ENCODE results near the gene NEXMIF. TPM values are rescaled to one million over a fixed set of nuclear protein-coding genes. Genes with fewer than 3 reads are reported as not detected.
"Not testable (repeated sequence)": the region's sequence is repeated elsewhere in the genome, so short reads cannot be mapped to it uniquely, and the experiment has no call there.

The NEXMIF gene
- total RNA-seq, 1 donor from 2014 or later = 0.53 TPM

- Mint-ChIP-seq H3K9me3 (no peaks in the 10 kb centered on the region), H3K4me1 (no peaks in the 10 kb centered on the region), H3K36me3 (ENCODE audit: low read depth) (no peaks in the 10 kb centered on the region), H3K27ac (no peak overlapping the region), H3K27me3 (no peaks in the 10 kb centered on the region), H3K4me3 (no peak overlapping the region)
- TF ChIP-seq, protein P1, sequence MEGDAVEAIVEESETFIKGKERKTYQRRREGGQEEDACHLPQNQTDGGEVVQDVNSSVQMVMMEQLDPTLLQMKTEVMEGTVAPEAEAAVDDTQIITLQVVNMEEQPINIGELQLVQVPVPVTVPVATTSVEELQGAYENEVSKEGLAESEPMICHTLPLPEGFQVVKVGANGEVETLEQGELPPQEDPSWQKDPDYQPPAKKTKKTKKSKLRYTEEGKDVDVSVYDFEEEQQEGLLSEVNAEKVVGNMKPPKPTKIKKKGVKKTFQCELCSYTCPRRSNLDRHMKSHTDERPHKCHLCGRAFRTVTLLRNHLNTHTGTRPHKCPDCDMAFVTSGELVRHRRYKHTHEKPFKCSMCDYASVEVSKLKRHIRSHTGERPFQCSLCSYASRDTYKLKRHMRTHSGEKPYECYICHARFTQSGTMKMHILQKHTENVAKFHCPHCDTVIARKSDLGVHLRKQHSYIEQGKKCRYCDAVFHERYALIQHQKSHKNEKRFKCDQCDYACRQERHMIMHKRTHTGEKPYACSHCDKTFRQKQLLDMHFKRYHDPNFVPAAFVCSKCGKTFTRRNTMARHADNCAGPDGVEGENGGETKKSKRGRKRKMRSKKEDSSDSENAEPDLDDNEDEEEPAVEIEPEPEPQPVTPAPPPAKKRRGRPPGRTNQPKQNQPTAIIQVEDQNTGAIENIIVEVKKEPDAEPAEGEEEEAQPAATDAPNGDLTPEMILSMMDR (IDR thresholded peaks at IDR 0.05) = no peak
- ChIA-PET CTCF (no interaction called here), POLR2A (no interaction called here)
- DNase-seq (no peak), ATAC-seq (ENCODE audit: low read depth) (no peak)
- intact Hi-C loops (cut with micrococcal nuclease) = no loop called here
Observed at GRCh38 chrX:74774988-74775387, 150.3 kb downstream of the NEXMIF start.

- no peak for DNase-seq
- CTCF ChIA-PET = no interaction called here
- Mint-ChIP-seq H3K4me1 (no peaks in the 10 kb centered on the region), H3K27me3 (no peaks in the 10 kb centered on the region), H3K36me3 (ENCODE audit: low read depth) (no peaks in the 10 kb centered on the region), H3K4me3 (no peak overlapping the region), H3K9me3 (no peaks in the 10 kb centered on the region), H3K27ac (no peak overlapping the region)
- intact Hi-C loops (cut with micrococcal nuclease) = no loop called here
- no peak for ATAC-seq (ENCODE audit: low read depth)
- TF ChIP-seq, protein P1 (IDR thresholded peaks at IDR 0.05) = no peak
- POLR2A ChIA-PET = no interaction called here
Observed at GRCh38 chrX:74736450-74736849, 188.8 kb downstream of the NEXMIF start.

- intact Hi-C loops (cut with micrococcal nuclease) = no loop called here
- ChIA-PET POLR2A (no interaction called here), CTCF (no interaction called here)
- no peak overlapping the region for H3K27ac Mint-ChIP-seq
- DNase-seq = no peak
- TF ChIP-seq, protein P1 (IDR thresholded peaks at IDR 0.05) = no peak
- H3K9me3 Mint-ChIP-seq = no peaks in the 10 kb centered on the region
- H3K27me3 Mint-ChIP-seq = no peaks in the 10 kb centered on the region
- H3K4me1 Mint-ChIP-seq = no peaks in the 10 kb centered on the region
- ATAC-seq (ENCODE audit: low read depth) = no peak
- H3K4me3 Mint-ChIP-seq = no peak overlapping the region
- no peaks in the 10 kb centered on the region for H3K36me3 Mint-ChIP-seq (ENCODE audit: low read depth)
Observed at GRCh38 chrX:74705269-74705668, 220.0 kb downstream of the NEXMIF start.

DNA sequence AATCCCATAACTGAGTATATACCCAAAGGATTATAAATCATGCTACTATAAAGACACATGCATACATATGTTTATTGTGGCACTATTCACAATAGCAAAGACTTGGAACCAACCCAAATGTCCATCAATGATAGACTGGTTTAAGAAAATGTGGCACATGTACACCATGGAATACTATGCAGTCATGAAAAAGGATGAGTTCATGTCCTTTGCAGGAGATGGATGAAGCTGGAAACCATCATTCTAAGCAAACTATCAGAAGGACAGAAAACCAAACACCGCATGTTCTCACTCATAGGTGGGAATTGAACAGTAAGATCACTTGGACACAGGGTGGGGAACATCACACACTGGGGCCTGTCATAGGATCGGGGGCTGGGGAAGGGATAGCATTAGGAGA, 223.9 kb downstream of the NEXMIF start:
- H3K27me3 Mint-ChIP-seq; intact Hi-C loops (cut with micrococcal nuclease); POLR2A ChIA-PET; CTCF ChIA-PET; H3K36me3 Mint-ChIP-seq (ENCODE audit: low read depth); DNase-seq; ATAC-seq (ENCODE audit: low read depth); H3K4me3 Mint-ChIP-seq; H3K4me1 Mint-ChIP-seq; H3K9me3 Mint-ChIP-seq; H3K27ac Mint-ChIP-seq: not testable (repeated sequence)

- H3K4me3 Mint-ChIP-seq = no peak overlapping the region
- CTCF ChIA-PET = no interaction called here
- POLR2A ChIA-PET = no interaction called here
- no peaks in the 10 kb centered on the region for H3K9me3 Mint-ChIP-seq
- DNase-seq (no peak), ATAC-seq (ENCODE audit: low read depth) (no peak)
- H3K36me3 Mint-ChIP-seq (ENCODE audit: low read depth) = no peaks in the 10 kb centered on the region
- no peak overlapping the region for H3K27ac Mint-ChIP-seq
- no peaks in the 10 kb centered on the region for H3K4me1 Mint-ChIP-seq
- no peaks in the 10 kb centered on the region for H3K27me3 Mint-ChIP-seq
- TF ChIP-seq, protein P1 (IDR thresholded peaks at IDR 0.05) = no peak
- intact Hi-C loops (cut with micrococcal nuclease) = no loop called here
Observed at GRCh38 chrX:74684466-74684865, 240.8 kb downstream of the NEXMIF start.

Other genes with a start within 250 kb of the NEXMIF start
- gene ABCB7, start 230.8 kb upstream of the NEXMIF start, total RNA-seq = 41.3 and 42.2 TPM in 2 replicates